ENCODE data around the gene TSTD1.
A peak's percentile ranks its signal among the peaks of the same experiment; 100 is the strongest.
"Not testable (repeated sequence)": the region's sequence is repeated elsewhere in the genome, so short reads cannot be mapped to it uniquely, and the experiment has no call there.

TSTD1 gene

DNA sequence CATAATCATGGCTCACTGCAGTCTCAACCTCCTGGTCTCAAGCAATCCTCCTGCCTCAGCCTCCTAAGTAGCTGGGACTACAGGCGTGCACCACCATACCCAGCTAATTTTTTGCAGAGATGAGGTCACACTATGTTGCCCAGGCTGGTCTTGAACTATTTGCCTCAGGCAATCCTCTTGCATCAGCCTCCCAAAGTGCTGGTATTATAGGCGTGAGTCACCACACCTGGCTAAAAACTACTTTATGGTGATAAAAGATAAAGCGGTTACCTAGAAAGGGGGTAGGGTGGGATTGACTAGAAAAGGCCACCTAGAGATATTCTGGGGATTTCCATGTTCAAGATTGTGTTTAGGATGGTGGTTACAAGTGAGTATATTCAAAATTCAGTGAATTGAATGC lies 5.0 kb downstream of the TSTD1 start:
- DNase-seq: no peak

DNA sequence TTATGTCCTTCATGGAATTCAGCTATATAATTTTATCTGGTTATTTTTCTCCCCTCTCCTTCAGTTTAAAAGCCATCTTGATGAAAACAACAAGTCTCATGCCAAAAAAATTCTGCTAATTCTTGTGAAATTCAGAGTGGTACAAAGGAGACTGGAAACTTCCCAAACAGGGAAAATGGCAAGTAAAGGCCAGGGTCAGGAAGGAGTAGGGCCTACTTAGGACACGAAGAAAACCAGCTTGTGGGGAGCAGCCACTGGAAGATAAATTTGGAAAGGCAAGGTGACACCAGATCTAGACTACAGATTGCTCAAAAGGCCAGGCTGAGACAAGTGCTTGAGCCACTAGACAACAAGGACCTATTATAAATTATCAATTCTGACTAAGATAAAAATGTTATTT lies 6.4 kb downstream of the TSTD1 start:
- no peak for DNase-seq

- DNase-seq: no peak
Measured at GRCh38 chr1:161031874-161032273, 6.9 kb downstream of the TSTD1 start.

DNA sequence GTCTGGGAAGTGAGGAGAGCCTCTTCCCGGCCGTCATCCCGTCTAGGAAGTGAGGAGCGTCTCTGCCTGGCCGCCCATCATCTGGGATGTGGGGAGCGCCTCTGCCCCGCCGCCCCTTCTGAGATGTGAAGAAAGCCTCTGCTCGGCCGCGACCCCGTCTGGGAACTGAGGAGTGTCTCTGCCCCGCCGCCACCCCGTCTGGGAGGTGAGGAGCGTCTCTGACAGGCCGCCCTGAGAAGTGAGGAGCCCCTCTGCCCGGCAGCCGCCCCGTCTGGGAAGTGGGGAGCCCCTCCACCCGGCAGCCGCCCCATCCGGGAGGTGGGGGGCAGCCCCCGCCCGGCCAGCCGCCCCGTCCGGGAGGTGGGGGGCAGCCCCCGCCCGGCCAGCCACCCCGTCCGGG lies 9.3 kb downstream of the TSTD1 start:
- DNase-seq: not testable (repeated sequence)

DNA sequence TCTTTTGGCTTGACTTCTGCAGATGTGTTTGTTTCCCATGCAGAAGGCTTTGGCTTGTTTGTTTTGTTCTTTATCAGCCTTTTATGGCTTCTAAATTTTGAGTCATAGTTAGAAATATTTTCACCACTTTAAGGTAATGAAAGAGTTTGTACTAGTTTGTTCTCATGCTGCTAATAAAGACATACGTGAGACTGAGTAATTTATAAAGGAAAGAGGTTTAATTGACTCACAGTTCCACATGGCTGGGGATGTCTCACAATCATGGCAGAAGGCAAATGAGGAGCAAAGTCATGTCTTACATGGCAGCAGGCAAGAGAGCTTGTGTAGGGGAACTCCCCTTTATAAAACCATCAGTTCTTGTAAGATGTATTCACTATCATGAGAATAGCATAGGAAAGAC lies 11.8 kb downstream of the TSTD1 start:
- not testable (repeated sequence) for DNase-seq

DNA sequence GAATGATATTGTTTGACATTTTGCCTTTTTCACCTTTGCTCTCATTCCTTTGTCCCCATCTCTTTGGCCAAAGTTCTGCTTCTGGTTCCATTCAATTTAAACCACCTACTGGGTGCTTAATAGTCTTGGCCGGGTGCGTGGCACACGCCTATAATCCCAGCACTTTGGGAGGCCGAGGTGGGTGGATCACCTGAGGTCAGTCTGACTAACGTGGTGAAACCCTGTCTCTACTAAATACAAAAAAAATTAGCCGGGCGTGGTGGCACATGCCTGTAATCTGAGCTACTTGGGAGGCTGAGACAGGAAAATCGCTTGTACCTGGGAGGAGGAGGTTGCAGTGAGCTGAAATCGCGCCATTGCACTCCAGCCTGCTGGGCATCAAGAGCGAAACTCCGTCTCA lies 16.3 kb downstream of the TSTD1 start:
- DNase-seq: not testable (repeated sequence)

DNA sequence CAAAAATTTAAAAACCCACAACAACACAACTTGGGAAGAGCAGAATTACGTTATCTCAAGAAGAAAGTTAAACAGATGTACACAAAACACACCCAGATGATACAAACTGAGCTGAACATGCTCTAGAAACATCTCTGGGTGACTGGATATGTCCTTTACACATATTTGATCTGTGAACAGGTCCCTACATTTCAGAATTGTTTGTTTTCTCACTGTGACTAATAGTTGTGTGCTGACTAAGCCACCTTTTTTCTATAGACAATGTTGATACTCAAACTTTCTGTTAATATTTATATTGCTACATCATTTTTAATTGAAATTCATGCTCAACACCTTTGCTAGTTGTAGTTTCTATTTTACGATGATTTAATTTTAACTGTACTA lies 16.8 kb downstream of the TSTD1 start:
- DNase-seq: no peak

- DNase-seq: no peak
Measured at GRCh38 chr1:161021165-161021969, 17.4 kb downstream of the TSTD1 start.

GRCh38 chr1:161020509-161021164 lies 18.1 kb downstream of the TSTD1 start, which contains the start of gene F11R:
Gene F11R (minus strand): TSS chr1:161021152. CDS start chr1:161021073, 79 bp downstream.
- peak; percentile 81 for DNase-seq

DNA sequence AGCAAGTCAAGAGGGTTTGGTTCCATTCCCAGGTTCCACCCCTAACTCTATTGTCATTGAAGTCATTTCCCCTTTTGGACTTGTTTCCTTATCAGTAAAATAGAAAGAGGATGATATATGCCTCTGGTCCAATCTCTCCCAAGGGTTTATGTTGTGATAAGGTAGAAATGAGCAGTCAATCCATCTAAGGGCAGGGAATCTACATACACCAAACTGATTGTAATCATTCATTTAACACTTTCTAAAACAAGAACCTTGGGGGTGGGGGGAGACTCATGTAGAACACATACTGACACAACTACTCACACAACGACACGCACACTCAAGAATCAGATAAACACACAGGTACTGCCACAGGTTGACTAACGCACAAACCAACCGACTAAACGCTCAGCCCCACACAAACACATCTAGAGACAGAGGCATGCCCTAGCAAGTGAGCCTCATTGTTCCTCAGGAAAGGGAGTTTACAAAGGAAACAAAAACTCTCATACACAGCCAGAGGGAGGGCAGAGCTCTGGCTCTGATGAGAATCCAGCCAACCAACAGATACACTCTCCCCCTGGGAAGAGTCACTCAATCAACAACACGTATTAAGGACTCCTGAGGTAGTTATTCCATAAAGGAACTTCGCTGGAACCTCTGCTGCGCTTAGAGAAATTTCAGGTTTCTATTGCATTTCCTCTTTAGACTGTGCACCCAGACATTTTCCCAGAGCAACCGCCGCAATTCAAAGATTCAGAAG lies 18.8 kb downstream of the TSTD1 start:
- no peak for DNase-seq

- not testable (repeated sequence) for DNase-seq
Measured at GRCh38 chr1:161019111-161019660, 19.6 kb downstream of the TSTD1 start.

DNA sequence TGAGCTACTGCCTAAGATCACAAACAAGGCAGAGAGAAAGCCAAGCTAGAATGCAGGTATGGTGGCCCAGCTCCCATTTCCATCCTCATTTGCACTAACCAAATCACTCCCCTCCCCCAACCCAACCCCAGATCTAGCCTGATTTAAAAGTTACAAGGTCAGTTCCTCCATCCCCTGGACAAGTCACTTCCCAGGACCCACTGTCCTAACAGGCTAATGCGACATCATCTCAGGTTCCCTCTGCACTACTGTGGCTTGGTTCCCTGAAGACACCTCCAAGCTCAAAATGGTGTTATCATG lies 20.2 kb downstream of the TSTD1 start:
- DNase-seq: no peak

DNA sequence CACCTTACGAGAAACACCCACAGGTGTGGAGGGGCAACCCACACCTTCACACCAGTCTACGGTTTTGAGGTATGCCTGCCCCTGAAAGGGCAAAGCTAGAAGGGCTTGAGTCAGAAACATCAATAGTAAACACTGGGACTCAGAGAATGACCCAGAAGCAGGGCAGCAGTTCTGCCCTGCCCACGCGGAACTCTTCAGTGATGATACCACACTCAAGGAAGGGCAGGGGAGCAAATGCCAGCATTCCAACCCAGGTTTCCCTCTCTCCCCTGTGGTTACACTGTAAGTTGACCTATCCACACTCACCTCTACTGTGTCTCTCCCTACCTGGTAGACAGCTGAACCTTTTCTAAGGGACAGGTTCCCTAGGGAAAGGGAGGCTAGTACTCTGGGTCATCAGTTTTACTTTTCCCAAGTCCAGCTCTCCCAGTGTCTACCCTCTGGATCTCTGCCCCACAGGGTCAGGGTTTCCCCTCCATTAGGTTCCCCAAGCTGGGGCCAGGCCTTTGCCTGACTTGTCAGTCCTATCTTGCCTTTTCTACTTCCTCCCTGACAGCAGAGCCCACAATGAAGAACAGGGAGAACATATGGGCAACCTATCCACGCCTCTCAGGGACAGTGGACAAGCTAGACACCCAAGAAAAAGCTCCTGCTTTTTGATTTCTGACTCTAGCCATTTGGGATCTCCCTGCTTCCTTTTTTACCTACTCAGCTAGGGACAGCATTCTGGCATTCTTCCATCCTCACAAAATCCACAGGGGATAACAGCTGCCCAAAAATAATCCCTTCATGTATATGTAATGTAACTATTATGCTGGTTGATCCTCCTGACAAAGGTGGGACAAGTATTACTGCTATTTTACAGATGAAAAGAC lies 20.8 kb downstream of the TSTD1 start:
- DNase-seq: no peak

DNA sequence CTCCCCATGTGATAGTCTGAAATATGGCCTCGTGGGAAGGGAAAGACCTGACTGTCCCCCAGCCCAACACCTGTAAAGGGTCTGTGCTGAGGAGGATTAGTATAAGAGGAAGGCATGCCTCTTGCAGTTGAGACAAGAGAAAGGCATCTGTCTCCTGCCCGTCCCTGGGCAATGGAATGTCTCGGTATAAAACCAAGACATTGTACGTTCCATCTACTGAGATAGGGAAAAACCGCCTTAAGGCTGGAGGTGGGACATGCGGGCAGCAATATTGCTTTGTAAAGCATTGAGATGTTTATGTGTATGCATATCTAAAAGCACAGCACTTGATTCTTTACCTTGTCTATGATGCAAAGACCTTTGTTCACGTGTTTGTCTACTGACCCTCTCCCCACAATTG lies 21.6 kb downstream of the TSTD1 start:
- DNase-seq: not testable (repeated sequence)

- DNase-seq: not testable (repeated sequence)
Measured at GRCh38 chr1:161016683-161017082, 22.1 kb downstream of the TSTD1 start.

DNA sequence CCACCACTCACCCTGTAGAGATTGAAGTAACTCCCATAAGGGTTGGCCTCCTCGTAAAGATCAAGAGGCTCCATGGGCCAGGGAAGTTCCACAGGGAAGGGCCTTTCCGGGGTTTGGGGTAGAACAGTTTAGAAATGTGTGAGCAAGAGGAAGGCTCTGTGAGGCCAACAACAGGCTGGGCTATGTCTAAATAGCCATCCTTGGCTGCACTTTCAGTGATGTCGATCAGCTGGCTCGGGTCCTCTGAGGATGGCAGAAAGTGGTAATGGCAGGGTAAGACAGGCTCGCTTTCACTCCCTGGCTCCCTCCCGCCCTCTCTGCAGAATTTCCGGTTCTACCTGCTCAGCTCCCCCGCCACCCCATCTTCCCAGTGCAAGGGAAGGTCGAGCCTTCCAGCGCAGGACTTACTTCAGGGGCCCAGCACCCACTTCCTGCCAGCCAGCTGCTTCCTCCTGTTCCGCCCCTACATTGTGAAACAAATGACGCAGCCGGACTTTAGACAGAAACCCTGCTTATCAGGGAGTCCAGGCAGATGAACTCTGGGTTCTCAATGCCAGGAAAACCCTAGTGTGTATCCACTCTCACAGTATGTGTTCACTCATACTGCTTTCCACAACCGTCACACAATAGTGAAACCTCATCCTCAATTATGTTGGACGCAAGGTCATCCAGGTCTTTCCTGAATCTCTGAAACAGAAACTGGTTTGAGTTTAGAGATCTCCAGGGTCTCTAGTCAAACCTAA lies 25.1 kb downstream of the TSTD1 start:
- DNase-seq: no peak

DNA sequence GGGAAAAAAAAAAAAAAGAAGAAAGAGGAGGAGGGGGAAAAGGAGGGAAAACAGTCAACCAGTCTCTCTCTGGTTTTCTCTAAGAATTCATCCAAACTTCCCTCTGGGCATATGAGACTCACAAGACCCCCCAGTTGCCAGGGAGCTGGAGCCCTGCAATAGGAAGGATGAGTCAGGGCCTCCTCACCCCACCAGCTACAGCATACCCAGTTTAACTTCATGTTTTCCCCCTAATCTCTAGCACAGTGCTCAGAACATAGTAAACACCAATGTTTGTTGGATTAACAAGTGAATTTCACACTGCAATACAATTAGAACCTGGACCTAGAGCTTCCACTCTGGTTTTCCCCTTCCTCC lies 25.7 kb downstream of the TSTD1 start:
- no peak for DNase-seq

DNA sequence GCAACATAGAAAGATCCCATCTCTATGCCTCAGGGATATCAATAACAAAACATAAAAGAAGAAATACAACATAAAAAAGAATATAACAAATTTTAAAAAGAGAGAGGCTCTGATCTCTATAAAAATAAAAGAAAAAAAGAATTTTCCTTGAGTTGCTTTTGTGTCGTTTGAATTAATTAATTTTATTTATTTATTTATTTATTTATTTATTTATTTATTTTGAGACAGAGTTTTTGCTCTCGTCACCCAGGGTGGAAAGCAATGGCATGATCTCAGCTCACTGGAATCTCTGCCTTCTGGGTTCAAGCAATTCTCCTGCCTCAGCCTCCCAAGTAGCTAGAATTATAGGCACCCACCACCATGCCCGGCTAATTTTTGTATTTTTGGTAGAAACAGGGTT lies 26.3 kb downstream of the TSTD1 start:
- no peak for DNase-seq

- DNase-seq: no peak
Measured at GRCh38 chr1:161009602-161010211, 29.1 kb downstream of the TSTD1 start.

- no peak for DNase-seq
Measured at GRCh38 chr1:161008869-161009510, 29.8 kb downstream of the TSTD1 start.

GRCh38 chr1:161007369-161007768 lies 31.4 kb downstream of the TSTD1 start:
- DNase-seq: no peak

Measured in retina (tissue), 1 donor.